ENCODE data around the gene SLC46A3.
A peak's percentile ranks its signal among the peaks of the same experiment; 100 is the strongest.
"Not testable (repeated sequence)": the region's sequence is repeated elsewhere in the genome, so short reads cannot be mapped to it uniquely, and the experiment has no call there.

SLC46A3 gene, protein sequence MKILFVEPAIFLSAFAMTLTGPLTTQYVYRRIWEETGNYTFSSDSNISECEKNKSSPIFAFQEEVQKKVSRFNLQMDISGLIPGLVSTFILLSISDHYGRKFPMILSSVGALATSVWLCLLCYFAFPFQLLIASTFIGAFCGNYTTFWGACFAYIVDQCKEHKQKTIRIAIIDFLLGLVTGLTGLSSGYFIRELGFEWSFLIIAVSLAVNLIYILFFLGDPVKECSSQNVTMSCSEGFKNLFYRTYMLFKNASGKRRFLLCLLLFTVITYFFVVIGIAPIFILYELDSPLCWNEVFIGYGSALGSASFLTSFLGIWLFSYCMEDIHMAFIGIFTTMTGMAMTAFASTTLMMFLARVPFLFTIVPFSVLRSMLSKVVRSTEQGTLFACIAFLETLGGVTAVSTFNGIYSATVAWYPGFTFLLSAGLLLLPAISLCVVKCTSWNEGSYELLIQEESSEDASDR

DNA sequence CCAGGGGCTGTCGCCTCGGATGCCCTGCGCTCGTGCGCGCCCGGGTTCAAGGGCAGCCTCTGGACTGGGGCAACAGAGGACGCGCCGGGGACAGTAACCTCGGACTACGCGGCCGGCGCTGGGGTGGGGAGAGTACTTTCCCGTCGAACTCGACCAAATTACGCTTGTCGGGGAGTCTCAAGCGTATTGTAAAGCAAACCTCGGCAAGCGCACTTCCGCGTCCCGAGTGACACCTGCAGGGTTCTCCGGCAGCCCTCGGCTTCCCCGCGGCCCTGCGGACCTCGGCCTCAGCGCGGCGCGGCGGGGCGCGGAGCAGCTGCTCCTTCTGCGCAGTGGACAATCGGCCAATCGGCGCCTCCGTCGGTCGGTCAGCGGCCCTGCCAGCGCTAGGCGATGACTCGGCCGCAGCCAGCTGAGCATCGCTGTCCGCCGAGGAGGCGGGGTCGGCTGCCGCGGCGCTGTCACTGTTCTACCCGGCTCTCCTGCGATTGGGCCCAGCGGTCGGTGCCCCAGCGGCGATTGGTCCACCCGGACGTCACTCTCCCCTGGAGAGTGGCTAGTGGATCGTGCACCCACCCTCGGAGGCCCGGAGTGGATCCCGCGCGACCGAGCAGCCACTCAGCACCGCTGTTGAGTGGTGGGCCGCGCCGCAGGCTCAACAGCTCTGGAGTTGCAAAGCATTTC is at the start of gene SLC46A3:
SLC46A3 (minus strand) TSS at position 428 of the 684 bp plus-strand sequence. CDS start 972 bp downstream, outside the sequence.
- DNase-seq: peak; percentile 97

DNA sequence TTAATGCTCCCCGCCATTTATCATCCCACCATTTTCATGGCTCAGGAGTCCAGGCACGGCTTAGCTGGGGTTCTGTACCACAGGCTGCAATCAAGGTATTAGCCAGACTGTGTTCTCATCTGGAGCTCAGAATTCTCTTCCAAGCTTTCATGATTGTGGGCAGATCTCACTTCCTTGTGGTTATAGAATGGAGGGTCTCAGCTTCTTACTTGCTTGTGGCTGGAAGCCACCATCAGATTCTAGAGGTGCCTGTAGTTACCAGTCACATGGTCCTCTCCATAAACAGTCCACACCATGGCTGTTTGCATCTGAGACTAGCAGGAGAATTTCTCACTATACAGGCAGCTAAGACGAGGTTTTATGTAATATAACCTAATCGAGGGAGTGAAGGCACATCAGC is 45.1 kb upstream of the SLC46A3 start:
- DNase-seq: no peak

DNA sequence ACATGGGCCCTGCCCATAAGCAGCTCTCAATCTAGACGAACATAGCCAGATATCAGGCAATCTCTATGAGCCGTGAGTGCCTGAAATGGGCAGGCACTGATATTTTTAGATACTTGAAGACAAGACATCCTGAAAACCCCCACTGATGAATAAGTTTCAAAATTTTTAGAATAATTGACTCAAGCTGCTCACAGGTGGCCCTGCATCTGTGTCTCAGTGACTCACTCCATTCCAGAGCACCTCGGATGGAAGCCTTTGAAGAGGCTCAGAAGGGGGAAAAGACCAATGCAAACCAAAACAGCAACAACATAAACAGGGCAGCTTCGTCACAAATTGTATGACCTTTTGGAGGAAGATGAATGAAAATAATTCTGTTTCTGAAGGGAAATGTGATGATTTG is 42.8 kb upstream of the SLC46A3 start:
- no peak for DNase-seq

GRCh38 chr13:28755546-28755870 is 36.7 kb upstream of the SLC46A3 start:
- no peak for DNase-seq

- peak; percentile 13 for DNase-seq
Measured at GRCh38 chr13:28754698-28755545, 36.2 kb upstream of the SLC46A3 start.

GRCh38 chr13:28753946-28754345 is 35.2 kb upstream of the SLC46A3 start:
- no peak for DNase-seq

GRCh38 chr13:28753208-28753892 is 34.6 kb upstream of the SLC46A3 start:
- DNase-seq: no peak

GRCh38 chr13:28751175-28751960 is 32.6 kb upstream of the SLC46A3 start:
- DNase-seq: no peak

- DNase-seq: no peak
Measured at GRCh38 chr13:28750187-28751045, 31.6 kb upstream of the SLC46A3 start.

GRCh38 chr13:28747851-28748250 is 29.1 kb upstream of the SLC46A3 start:
- no peak for DNase-seq

GRCh38 chr13:28746287-28746612 is 27.5 kb upstream of the SLC46A3 start:
- DNase-seq: no peak

GRCh38 chr13:28744656-28745055 is 25.9 kb upstream of the SLC46A3 start:
- DNase-seq: no peak

GRCh38 chr13:28744091-28744536 is 25.3 kb upstream of the SLC46A3 start:
- DNase-seq: no peak

DNA sequence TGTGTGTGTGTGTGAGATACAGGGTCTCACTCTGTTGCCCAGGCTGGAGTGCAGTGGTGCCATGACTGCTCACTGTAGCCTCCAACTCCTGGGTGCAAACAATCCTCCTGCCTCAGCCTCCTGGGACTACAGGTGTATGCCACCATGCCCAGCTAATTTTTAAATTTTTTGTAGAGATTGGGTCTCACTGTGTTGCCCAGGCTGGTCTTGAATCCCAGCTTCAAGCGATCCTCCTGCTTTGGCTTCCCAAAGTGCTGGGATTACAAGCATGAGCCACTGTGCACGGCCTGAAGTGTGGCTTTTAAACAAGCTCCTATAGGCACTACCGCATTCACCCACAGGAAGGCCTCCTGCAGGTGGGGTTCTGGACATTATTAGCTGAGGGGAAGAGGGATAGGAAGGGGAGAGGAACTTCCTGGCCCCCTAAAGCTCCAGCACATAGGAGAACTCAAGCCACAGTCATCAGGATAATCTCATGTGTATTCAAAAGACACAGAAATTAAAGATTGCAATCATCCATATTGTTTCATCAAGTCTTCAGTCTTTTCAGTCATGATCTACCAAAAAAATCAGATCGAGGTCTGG is 24.8 kb upstream of the SLC46A3 start:
- no peak for DNase-seq

- no peak for DNase-seq
Measured at GRCh38 chr13:28743020-28743419, 24.2 kb upstream of the SLC46A3 start.

DNA sequence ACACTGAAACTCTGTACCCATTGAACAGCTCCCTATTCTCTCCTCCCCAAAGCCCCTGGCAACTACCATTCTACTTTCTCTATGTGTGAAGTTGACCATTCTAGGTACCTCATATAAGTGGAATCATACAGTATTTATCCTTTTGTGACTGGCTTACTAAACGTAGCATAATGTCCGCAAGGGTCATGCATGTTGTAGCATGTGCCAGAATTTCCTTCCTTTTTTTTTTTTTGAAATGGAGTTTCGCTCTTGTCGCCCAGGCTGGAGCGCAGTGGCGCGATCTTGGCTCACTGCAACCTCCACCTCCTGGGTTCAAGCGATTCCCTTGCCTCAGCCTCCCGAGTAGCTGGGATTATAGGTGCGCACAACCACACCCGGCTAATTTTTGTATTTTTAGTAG is 23.7 kb upstream of the SLC46A3 start:
- not testable (repeated sequence) for DNase-seq

DNA sequence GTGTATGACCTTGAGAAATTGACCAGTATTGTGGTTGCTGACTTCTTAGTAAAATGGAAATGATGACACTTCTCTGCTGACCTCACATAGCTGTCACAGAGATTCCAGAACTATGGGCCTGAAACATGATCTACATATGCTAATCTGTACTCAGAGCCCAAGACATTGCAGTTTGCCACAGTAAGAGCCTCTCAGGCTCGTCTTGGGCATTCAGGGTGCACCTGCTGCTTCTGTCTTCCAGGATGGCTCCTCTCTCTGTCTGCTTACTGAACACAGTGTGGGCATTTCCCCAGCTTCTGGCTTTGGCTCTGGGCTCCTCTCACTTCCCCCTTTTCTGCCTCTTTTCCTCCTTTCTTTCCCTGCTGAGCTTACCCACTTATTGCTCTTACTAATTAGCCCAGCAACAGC is 22.3 kb upstream of the SLC46A3 start:
- DNase-seq: no peak

DNA sequence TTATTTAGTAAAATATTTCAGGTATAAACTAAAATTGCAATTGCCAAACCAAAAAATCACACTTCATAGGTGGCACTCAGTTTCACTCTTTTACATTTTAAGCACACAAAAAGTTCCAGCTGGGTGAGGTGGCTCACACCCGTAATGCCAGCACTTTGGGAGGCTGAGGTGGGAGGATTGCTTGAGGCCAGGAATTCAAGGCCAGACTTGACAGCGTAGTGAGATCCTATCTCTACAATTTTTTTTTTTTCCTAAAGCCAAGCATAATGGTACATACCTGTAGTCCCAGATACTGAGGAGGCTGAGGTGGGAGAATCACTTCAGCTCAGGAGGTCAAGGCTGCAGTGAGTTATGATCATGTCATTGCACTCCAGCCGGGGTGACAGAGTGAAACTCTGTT is 20.6 kb upstream of the SLC46A3 start:
- no peak for DNase-seq

DNA sequence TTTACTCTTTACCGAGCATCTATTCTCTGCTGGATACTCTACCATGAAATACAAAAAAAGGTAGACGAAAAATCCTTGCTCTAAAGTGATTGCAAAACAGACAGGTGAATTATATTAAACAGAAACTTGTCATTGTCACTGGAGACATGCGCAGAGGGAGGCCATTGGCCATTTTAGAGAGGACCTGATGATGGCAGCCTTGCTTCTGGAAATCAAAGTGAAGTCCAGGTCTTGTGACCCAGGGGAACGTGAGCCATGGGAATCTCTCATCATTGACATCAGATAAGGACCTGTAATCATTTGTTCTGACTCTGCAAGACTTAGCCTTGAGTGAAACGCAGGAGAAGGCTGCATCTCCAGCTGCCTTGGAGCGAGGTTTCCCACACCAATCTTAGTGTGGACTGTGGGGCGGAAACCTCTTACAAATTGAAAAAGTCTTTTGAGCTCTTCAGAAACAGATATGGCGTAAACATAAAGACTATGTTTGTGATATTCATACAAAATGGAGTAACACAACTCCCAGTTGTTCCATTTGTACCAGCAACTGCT is 16.8 kb upstream of the SLC46A3 start:
- DNase-seq: no peak

- DNase-seq: no peak
Measured at GRCh38 chr13:28734906-28735305, 16.1 kb upstream of the SLC46A3 start.

Data from activated CD4-positive, alpha-beta T cell treated with anti-CD3 and anti-CD28 coated beads for 48 hours (primary cell).